ENCODE data around the gene RPS15. TPM values are rescaled to one million over a fixed set of nuclear protein-coding genes. Genes with fewer than 3 reads are reported as not detected.

The RPS15 gene
- total and polyA plus RNA-seq, 9 of the 15 experiments (the other 6 are each of a cell fraction or from before 2014, with no cell fraction given): 605 to 2,791 (median 957) TPM

DNA sequence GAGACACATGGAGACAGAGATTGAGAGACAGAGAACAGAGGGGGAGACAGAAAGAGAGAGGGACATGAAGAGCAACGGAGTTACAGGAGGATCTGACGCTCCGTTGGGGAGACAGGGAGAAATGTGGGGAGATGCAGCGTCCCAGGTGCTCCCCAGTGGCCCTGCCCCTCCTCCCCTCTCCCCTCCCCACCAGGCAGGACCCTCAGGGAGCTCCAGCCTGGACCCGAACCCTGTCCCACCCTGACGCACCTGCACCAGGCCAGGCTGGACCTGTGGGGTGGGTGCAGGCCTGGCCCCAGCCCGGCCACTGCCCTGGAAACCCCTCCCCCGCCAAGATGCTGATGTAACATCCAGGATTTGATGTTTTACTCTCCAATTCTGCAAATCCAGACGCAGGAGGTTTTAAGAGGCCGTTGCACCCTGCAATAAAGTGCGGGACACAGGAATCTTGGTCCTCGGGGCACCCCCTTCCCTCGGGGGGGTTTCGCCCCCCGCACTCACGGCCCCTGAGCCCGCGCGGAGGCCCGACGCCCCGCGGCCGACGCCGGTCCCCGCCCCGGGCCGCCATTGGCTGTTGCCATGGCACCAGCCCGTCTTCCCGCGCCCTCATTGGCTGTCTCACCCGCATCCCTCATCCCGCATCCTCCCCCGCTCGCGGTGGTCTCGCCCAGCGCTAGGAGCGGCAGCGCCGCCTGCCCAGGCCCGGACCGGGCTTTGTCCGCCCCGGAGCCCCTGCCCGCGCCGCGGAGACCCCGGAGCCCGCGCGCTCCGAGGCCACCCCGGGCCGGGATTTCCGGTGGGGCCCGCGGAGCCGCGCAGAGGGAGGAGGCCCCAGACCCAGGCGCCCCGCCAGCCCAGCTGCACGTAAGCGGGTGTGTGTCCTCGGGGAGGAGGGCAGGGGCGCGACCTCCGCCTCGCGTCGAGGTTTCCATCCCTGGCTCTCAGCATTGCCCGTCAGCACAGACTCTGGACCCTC is 11.6 kb downstream of the RPS15 start, which contains the start of gene APC2 (continued):
- TF ChIP-seq, protein P1, sequence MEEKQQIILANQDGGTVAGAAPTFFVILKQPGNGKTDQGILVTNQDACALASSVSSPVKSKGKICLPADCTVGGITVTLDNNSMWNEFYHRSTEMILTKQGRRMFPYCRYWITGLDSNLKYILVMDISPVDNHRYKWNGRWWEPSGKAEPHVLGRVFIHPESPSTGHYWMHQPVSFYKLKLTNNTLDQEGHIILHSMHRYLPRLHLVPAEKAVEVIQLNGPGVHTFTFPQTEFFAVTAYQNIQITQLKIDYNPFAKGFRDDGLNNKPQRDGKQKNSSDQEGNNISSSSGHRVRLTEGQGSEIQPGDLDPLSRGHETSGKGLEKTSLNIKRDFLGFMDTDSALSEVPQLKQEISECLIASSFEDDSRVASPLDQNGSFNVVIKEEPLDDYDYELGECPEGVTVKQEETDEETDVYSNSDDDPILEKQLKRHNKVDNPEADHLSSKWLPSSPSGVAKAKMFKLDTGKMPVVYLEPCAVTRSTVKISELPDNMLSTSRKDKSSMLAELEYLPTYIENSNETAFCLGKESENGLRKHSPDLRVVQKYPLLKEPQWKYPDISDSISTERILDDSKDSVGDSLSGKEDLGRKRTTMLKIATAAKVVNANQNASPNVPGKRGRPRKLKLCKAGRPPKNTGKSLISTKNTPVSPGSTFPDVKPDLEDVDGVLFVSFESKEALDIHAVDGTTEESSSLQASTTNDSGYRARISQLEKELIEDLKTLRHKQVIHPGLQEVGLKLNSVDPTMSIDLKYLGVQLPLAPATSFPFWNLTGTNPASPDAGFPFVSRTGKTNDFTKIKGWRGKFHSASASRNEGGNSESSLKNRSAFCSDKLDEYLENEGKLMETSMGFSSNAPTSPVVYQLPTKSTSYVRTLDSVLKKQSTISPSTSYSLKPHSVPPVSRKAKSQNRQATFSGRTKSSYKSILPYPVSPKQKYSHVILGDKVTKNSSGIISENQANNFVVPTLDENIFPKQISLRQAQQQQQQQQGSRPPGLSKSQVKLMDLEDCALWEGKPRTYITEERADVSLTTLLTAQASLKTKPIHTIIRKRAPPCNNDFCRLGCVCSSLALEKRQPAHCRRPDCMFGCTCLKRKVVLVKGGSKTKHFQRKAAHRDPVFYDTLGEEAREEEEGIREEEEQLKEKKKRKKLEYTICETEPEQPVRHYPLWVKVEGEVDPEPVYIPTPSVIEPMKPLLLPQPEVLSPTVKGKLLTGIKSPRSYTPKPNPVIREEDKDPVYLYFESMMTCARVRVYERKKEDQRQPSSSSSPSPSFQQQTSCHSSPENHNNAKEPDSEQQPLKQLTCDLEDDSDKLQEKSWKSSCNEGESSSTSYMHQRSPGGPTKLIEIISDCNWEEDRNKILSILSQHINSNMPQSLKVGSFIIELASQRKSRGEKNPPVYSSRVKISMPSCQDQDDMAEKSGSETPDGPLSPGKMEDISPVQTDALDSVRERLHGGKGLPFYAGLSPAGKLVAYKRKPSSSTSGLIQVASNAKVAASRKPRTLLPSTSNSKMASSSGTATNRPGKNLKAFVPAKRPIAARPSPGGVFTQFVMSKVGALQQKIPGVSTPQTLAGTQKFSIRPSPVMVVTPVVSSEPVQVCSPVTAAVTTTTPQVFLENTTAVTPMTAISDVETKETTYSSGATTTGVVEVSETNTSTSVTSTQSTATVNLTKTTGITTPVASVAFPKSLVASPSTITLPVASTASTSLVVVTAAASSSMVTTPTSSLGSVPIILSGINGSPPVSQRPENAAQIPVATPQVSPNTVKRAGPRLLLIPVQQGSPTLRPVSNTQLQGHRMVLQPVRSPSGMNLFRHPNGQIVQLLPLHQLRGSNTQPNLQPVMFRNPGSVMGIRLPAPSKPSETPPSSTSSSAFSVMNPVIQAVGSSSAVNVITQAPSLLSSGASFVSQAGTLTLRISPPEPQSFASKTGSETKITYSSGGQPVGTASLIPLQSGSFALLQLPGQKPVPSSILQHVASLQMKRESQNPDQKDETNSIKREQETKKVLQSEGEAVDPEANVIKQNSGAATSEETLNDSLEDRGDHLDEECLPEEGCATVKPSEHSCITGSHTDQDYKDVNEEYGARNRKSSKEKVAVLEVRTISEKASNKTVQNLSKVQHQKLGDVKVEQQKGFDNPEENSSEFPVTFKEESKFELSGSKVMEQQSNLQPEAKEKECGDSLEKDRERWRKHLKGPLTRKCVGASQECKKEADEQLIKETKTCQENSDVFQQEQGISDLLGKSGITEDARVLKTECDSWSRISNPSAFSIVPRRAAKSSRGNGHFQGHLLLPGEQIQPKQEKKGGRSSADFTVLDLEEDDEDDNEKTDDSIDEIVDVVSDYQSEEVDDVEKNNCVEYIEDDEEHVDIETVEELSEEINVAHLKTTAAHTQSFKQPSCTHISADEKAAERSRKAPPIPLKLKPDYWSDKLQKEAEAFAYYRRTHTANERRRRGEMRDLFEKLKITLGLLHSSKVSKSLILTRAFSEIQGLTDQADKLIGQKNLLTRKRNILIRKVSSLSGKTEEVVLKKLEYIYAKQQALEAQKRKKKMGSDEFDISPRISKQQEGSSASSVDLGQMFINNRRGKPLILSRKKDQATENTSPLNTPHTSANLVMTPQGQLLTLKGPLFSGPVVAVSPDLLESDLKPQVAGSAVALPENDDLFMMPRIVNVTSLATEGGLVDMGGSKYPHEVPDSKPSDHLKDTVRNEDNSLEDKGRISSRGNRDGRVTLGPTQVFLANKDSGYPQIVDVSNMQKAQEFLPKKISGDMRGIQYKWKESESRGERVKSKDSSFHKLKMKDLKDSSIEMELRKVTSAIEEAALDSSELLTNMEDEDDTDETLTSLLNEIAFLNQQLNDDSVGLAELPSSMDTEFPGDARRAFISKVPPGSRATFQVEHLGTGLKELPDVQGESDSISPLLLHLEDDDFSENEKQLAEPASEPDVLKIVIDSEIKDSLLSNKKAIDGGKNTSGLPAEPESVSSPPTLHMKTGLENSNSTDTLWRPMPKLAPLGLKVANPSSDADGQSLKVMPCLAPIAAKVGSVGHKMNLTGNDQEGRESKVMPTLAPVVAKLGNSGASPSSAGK (IDR thresholded peaks at IDR 0.05): no peak
- TF ChIP-seq ZNF217 (CRISPR knock-in tag; IDR thresholded peaks at IDR 0.05): no peak
- TF ChIP-seq, protein P2, sequence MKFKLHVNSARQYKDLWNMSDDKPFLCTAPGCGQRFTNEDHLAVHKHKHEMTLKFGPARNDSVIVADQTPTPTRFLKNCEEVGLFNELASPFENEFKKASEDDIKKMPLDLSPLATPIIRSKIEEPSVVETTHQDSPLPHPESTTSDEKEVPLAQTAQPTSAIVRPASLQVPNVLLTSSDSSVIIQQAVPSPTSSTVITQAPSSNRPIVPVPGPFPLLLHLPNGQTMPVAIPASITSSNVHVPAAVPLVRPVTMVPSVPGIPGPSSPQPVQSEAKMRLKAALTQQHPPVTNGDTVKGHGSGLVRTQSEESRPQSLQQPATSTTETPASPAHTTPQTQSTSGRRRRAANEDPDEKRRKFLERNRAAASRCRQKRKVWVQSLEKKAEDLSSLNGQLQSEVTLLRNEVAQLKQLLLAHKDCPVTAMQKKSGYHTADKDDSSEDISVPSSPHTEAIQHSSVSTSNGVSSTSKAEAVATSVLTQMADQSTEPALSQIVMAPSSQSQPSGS (CRISPR knock-in tag; IDR thresholded peaks at IDR 0.05): no peak
- TF ChIP-seq HOXB6 (CRISPR knock-in tag; IDR thresholded peaks at IDR 0.05; ENCODE audit: borderline replicate concordance): no peak
- no peak for TF ChIP-seq ZZZ3 (IDR thresholded peaks at IDR 0.05)
- no peak for TF ChIP-seq ZNF280B (CRISPR knock-in tag; IDR thresholded peaks at IDR 0.05)
- TF ChIP-seq ZNF431 (CRISPR knock-in tag; IDR thresholded peaks at IDR 0.05): no peak
- TF ChIP-seq ZNF175 (CRISPR knock-in tag; IDR thresholded peaks at IDR 0.05; ENCODE audit: low read depth): no peak
- no peak for TF ChIP-seq PATZ1 (CRISPR knock-in tag; IDR thresholded peaks at IDR 0.05; ENCODE audit: borderline replicate concordance)

Data from K562 (cell line).